NCI-H146 treated with DMSO at 0.1 percent for 48 hours (cell line): ENCODE results near the gene BATF.

Experiments used
- DNase-seq: peaks from one replicate; lab custom pipeline; 2025; ENCODE audit not compliant: unreplicated experiment; lab: John Stamatoyannopoulos, UW

Gene BATF

GRCh38 chr14:75531660-75532317, 9.5 kb downstream of the BATF start:
- DNase-seq: no peak

- no peak for DNase-seq
These were observed 11.7 kb downstream of the BATF start for GRCh38 chr14:75533791-75534555.

GRCh38 chr14:75535164-75535898, 13.1 kb downstream of the BATF start:
- no peak for DNase-seq

- DNase-seq: no peak
These were observed 14.8 kb downstream of the BATF start for GRCh38 chr14:75537071-75537470.

GRCh38 chr14:75539162-75539560, 16.9 kb downstream of the BATF start:
- DNase-seq: no peak

GRCh38 chr14:75539561-75540478, 17.6 kb downstream of the BATF start:
- no peak for DNase-seq

- no peak for DNase-seq
These were observed 18.2 kb downstream of the BATF start for GRCh38 chr14:75540479-75540851.

GRCh38 chr14:75542588-75543091, 20.4 kb downstream of the BATF start:
- DNase-seq: no peak

- DNase-seq: no peak
These were observed 21.0 kb downstream of the BATF start for GRCh38 chr14:75543253-75543652.

GRCh38 chr14:75543786-75544185, 21.5 kb downstream of the BATF start:
- DNase-seq: no peak

GRCh38 chr14:75545907-75546306, 23.6 kb downstream of the BATF start:
- no peak for DNase-seq

GRCh38 chr14:75547552-75548250, 25.4 kb downstream of the BATF start:
- no peak for DNase-seq

GRCh38 chr14:75548544-75548943, 26.3 kb downstream of the BATF start:
- no peak for DNase-seq

- DNase-seq: no peak
These were observed 26.9 kb downstream of the BATF start for GRCh38 chr14:75549169-75549568.

GRCh38 chr14:75551021-75551420, 28.8 kb downstream of the BATF start:
- DNase-seq: no peak

GRCh38 chr14:75553157-75553556, 30.9 kb downstream of the BATF start:
- no peak for DNase-seq

GRCh38 chr14:75553761-75554364, 31.6 kb downstream of the BATF start:
- DNase-seq: no peak

- no peak for DNase-seq
These were observed 32.2 kb downstream of the BATF start for GRCh38 chr14:75554482-75554881.

- DNase-seq: no peak
These were observed 36.2 kb downstream of the BATF start for GRCh38 chr14:75558440-75558839.

- no peak for DNase-seq
These were observed 36.8 kb downstream of the BATF start for GRCh38 chr14:75559045-75559444.
